CD4-positive, alpha-beta T cell (primary cell): ENCODE measurements around the gene RASSF8. TPM values are rescaled to one million over a fixed set of nuclear protein-coding genes. Genes with fewer than 3 reads are reported as not detected.
A peak's percentile ranks its signal among the peaks of the same experiment; 100 is the strongest.

Source experiments
- ATAC-seq: fragments of 200-7000 bp; cut with Tn5 transposase; one replicate; pipeline ENCODE4 v1.10.0; 2022; ENCODE audit warnings: mild to moderate bottlenecking; ENCODE audit not compliant: poor library complexity
- CTCF ChIA-PET: fragments of 350-600 bp; sonication (Branson Sonifier 250); formaldehyde crosslinking; loops from one replicate; lab custom pipeline; 2021; ENCODE audit warnings: antibody characterized with exemption, inconsistent platforms; lab: Charles Lee
- POLR2A ChIA-PET: fragments of 350-600 bp; sonication (Branson Sonifier 250); formaldehyde crosslinking; loops from one replicate; lab custom pipeline; 2021; ENCODE audit warnings: antibody characterized with exemption, inconsistent platforms; lab: Charles Lee
- DNase-seq, 14 experiments: peaks; one replicate each; pipeline ENCODE4 v3.0.0-alpha.2; 2013 to 2020; ENCODE audit warnings: mixed read lengths in 2 of 14
- H3K27ac ChIP-seq, 2 donors: one replicate each; pipeline versions ENCODE4 v1.5.1 to v1.7.0; 2013; ENCODE audit warnings: low read length in 2 of 2, low read depth in 1 of 2, mild to moderate bottlenecking in 1 of 2
- H3K27me3 ChIP-seq, 2 experiments: 1 replicate in 1 of 2; 2 replicates in 1 of 2; pipeline versions ENCODE4 v1.6.1 to v1.7.0; 2013; ENCODE audit warnings: low read length in 2 of 2, control low read depth in 1 of 2, mild to moderate bottlenecking in 1 of 2, moderate library complexity in 1 of 2; ENCODE audit not compliant: insufficient read depth in 2 of 2, control insufficient read depth in 1 of 2
- H3K36me3 ChIP-seq: one replicate; pipeline ENCODE4 v1.6.1; 2013; ENCODE audit warnings: low read length, control low read depth; ENCODE audit not compliant: insufficient read depth
- H3K4me1 ChIP-seq: one replicate; pipeline ENCODE4 v1.6.1; 2013; ENCODE audit warnings: low read length, control low read depth; ENCODE audit not compliant: insufficient read depth
- H3K4me3 ChIP-seq: one replicate; pipeline ENCODE4 v1.5.1; 2013; ENCODE audit warnings: mild to moderate bottlenecking, low read length, moderate library complexity
- H3K9me3 ChIP-seq, 2 experiments: 1 replicate in 1 of 2; 2 replicates in 1 of 2; pipeline versions ENCODE4 v1.6.1 to v1.7.0; 2013; ENCODE audit warnings: low read length in 2 of 2, mild to moderate bottlenecking in 2 of 2, control low read depth in 1 of 2, moderate library complexity in 1 of 2; ENCODE audit not compliant: control insufficient read depth in 1 of 2, insufficient read depth in 1 of 2
- H3K27ac Mint-ChIP-seq: one replicate; pipeline ENCODE4 v1.8.0; 2020; ENCODE audit warnings: mixed read lengths
- H3K27me3 Mint-ChIP-seq: one replicate; pipeline ENCODE4 v1.8.0; 2021; ENCODE audit warnings: mixed read lengths
- H3K36me3 Mint-ChIP-seq: one replicate; pipeline ENCODE4 v1.8.0; 2021; ENCODE audit warnings: low read depth, mixed read lengths
- H3K4me1 Mint-ChIP-seq: one replicate; pipeline ENCODE4 v1.8.0; 2021; ENCODE audit warnings: low read depth, mixed read lengths
- H3K4me3 Mint-ChIP-seq: one replicate; pipeline ENCODE4 v1.8.0; 2020; ENCODE audit warnings: mild to moderate bottlenecking, mixed read lengths
- H3K9me3 Mint-ChIP-seq: one replicate; pipeline ENCODE4 v1.8.0; 2020; ENCODE audit warnings: mixed read lengths
- intact Hi-C, 2 experiments: fragments of 100-400 bp; cut with DNase I in 1 of 2; cut with micrococcal nuclease in 1 of 2; formaldehyde crosslinking; loops; one replicate each; pipeline versions ENCODE4 v1.15.1 to v1.9.0; 2023 to 2025; cut with DNase I, micrococcal nuclease
- total RNA-seq, 174 experiments: library from RNA in 2 of 174; stranded (reverse) in 2 of 174; gene quantifications; one replicate each; pipeline ENCODE4 v1.2.3 and lab custom pipeline; 2021 to 2026
- TF ChIP-seq, protein P1 (sequence below): fragments of 200-600 bp; IDR thresholded peaks from one replicate; pipeline ENCODE4 v1.8.0; 2022; ENCODE audit warnings: antibody characterized with exemption, mild to moderate bottlenecking

RASSF8 gene
- total RNA-seq, 2 experiments from 2014 or later, result 0.71 to 1.4 TPM

GRCh38 chr12:26124446-26125399 is 166.2 kb downstream of the RASSF8 start, which contains the start of gene BHLHE41:
Gene BHLHE41, minus strand, starts transcription at chr12:26125037. Its CDS starts 258 bp downstream, at chr12:26124779.
- Mint-ChIP-seq H3K9me3 (no peaks in the 10 kb centered on the region), H3K27me3 (peaks cover 84% of the 10 kb centered on the region), H3K27ac (no peak within 1 kb of the TSS), H3K4me3 (peak within 1 kb of the TSS; percentile 90), H3K36me3 (no peaks in the 10 kb centered on the region), H3K4me1 (peaks cover 38% of the 10 kb centered on the region)
- TF ChIP-seq, protein P1, sequence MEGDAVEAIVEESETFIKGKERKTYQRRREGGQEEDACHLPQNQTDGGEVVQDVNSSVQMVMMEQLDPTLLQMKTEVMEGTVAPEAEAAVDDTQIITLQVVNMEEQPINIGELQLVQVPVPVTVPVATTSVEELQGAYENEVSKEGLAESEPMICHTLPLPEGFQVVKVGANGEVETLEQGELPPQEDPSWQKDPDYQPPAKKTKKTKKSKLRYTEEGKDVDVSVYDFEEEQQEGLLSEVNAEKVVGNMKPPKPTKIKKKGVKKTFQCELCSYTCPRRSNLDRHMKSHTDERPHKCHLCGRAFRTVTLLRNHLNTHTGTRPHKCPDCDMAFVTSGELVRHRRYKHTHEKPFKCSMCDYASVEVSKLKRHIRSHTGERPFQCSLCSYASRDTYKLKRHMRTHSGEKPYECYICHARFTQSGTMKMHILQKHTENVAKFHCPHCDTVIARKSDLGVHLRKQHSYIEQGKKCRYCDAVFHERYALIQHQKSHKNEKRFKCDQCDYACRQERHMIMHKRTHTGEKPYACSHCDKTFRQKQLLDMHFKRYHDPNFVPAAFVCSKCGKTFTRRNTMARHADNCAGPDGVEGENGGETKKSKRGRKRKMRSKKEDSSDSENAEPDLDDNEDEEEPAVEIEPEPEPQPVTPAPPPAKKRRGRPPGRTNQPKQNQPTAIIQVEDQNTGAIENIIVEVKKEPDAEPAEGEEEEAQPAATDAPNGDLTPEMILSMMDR, result no peak
- no peak for ATAC-seq
- no peaks in the 10 kb centered on the region for H3K36me3 ChIP-seq
- CTCF ChIA-PET, result interaction anchor here (1.4 kb wide), 1 partner anchor 11 kb away, joined by 3 read pairs; no protein-coding TSS in a partner anchor
- peak within 1 kb of the TSS; percentile 38 for H3K4me3 ChIP-seq
- intact Hi-C loops, result loop anchor here in 1 of 2 experiments (10.0 kb wide), 1 partner anchor 1180 kb away; no protein-coding TSS in a partner anchor
- peak in 3 of 14 experiments; percentile 15 to 54 (median 51) for DNase-seq
- no peak within 1 kb of the TSS for H3K27ac ChIP-seq
- H3K9me3 ChIP-seq, result peaks cover 0 to 8% of the 10 kb centered on the region in 2 experiments
- POLR2A ChIA-PET, result interaction anchor here (1.1 kb wide), 1 partner anchor 11 kb away, joined by 3 read pairs; no protein-coding TSS in a partner anchor
- H3K4me1 ChIP-seq, result peaks cover 45% of the 10 kb centered on the region
- H3K27me3 ChIP-seq, result peaks cover 64 to 92% of the 10 kb centered on the region in 2 experiments

- intact Hi-C loops, result loop anchor here in 1 of 2 experiments (10.0 kb wide), 1 partner anchor 1179 kb away; no protein-coding TSS in a partner anchor
- H3K27ac ChIP-seq, result no peak overlapping the region
- peaks cover 67 to 90% of the 10 kb centered on the region in 2 experiments for H3K27me3 ChIP-seq
- peaks cover 38% of the 10 kb centered on the region for H3K4me1 Mint-ChIP-seq
- CTCF ChIA-PET, result no interaction called here
- no peaks in the 10 kb centered on the region for H3K36me3 Mint-ChIP-seq
- peak; percentile 15 for ATAC-seq
- H3K4me3 Mint-ChIP-seq, result peak overlapping the region; percentile 79
- peak overlapping the region; percentile 38 for H3K4me3 ChIP-seq
- DNase-seq, result peak in 5 of 14 experiments; percentile 11 to 58 (median 35)
- H3K9me3 Mint-ChIP-seq, result no peaks in the 10 kb centered on the region
- H3K27ac Mint-ChIP-seq, result no peak overlapping the region
- no peaks in the 10 kb centered on the region for H3K36me3 ChIP-seq
- peaks cover 45% of the 10 kb centered on the region for H3K4me1 ChIP-seq
- peaks cover 0 to 8% of the 10 kb centered on the region in 2 experiments for H3K9me3 ChIP-seq
- H3K27me3 Mint-ChIP-seq, result peaks cover 86% of the 10 kb centered on the region
- TF ChIP-seq, protein P1, result no peak
- POLR2A ChIA-PET, result no interaction called here
Observed at GRCh38 chr12:26125400-26126339, 167.2 kb downstream of the RASSF8 start.
